Measurements from ENCODE around the gene GALNT1. TPM values are rescaled to one million over a fixed set of nuclear protein-coding genes. Genes with fewer than 3 reads are reported as not detected.

GALNT1 gene
- total and polyA plus RNA-seq, 2 donors (not counting 1 experiment from before 2014, with no cell fraction given): 7.5 to 51.3 TPM

DNA sequence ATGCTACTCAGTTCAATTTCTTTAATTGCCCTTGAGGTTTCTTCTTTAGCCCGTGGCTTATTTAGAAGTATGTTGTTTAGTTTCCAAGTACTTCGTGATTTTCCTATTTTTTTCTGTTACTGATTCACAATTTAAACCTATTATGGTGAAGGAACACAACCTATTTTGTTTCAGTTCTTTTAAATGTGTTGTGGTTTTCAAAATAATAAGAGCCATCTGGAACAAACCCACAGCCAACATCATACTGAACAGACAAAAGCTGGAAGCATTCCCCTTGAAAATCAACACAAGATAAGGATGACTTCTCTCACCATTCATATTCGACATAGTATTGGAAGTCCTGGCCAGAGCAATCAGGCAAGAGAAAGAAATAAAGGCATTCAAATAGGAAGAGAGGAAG lies 155.2 kb downstream of the GALNT1 start:
- intact Hi-C loops (cut with micrococcal nuclease): no loop called here
- Mint-ChIP-seq H3K27ac (no peak overlapping the region), H3K4me1 (no peaks in the 10 kb centered on the region), H3K27me3 (peaks cover 14% of the 10 kb centered on the region), H3K4me3 (no peak overlapping the region), H3K9me3 (ENCODE audit: insufficient read depth) (peaks cover 6% of the 10 kb centered on the region)
- Histone ChIP-seq H3K9ac (ENCODE audit: low read length) (no peak overlapping the region), H3K4me3 (ENCODE audit: control extremely low read depth in 1 of 5, extremely low read depth in 1 of 5, insufficient read depth in 1 of 5, low read depth in 2 of 5, low read length in 4 of 5) (no peak overlapping the region), H3K4me1 (ENCODE audit: control insufficient read depth in 2 of 2, insufficient read depth in 2 of 2, low read length in 2 of 2) (no peaks in the 10 kb centered on the region), H3K4me2 (replicated peaks; ENCODE audit: low read depth, low read length, poor library complexity, severe bottlenecking) (no peak overlapping the region), H3K36me3 (replicated peaks in 1 of 2; ENCODE audit: control extremely low read depth in 1 of 2, control insufficient read depth in 1 of 2, extremely low read depth in 1 of 2, insufficient read depth in 2 of 2, low read length in 1 of 2) (no peaks in the 10 kb centered on the region), H3K27me3 (replicated peaks in 1 of 4; ENCODE audit: control extremely low read depth in 1 of 4, control insufficient read depth in 3 of 4, insufficient read depth in 4 of 4, low read length in 3 of 4) (no peaks in the 10 kb centered on the region), H4K20me1 (ENCODE audit: control insufficient read depth, insufficient read depth, low read length, poor library complexity, severe bottlenecking) (no peaks in the 10 kb centered on the region), H3K79me2 (ENCODE audit: control insufficient read depth, insufficient read depth, low read length) (no peaks in the 10 kb centered on the region), H3K27ac (ENCODE audit: low read length in 2 of 2) (no peak overlapping the region), H2AFZ (ENCODE audit: insufficient read depth, low read depth, low read length, poor library complexity, severe bottlenecking) (no peak overlapping the region), H3K9me3 (ENCODE audit: control extremely low read depth in 1 of 3, control insufficient read depth in 2 of 3, insufficient read depth in 1 of 3, low read length in 2 of 3) (peaks cover 0 to 3% (median 1%) of the 10 kb centered on the region in 3 donors)
- ATAC-seq (ENCODE audit: low read depth) (no peak), DNase-seq (no peak)
- WGBS (ENCODE audit: insufficient coverage): no CpG with 5 or more reads among the region's 3 CpGs
- TF ChIP-seq EZH2 (IDR thresholded peaks at IDR 0.05; ENCODE audit: borderline replicate concordance, insufficient read depth, low read depth, low read length, poor library complexity, severe bottlenecking): no peak
- TF ChIP-seq, protein P1, sequence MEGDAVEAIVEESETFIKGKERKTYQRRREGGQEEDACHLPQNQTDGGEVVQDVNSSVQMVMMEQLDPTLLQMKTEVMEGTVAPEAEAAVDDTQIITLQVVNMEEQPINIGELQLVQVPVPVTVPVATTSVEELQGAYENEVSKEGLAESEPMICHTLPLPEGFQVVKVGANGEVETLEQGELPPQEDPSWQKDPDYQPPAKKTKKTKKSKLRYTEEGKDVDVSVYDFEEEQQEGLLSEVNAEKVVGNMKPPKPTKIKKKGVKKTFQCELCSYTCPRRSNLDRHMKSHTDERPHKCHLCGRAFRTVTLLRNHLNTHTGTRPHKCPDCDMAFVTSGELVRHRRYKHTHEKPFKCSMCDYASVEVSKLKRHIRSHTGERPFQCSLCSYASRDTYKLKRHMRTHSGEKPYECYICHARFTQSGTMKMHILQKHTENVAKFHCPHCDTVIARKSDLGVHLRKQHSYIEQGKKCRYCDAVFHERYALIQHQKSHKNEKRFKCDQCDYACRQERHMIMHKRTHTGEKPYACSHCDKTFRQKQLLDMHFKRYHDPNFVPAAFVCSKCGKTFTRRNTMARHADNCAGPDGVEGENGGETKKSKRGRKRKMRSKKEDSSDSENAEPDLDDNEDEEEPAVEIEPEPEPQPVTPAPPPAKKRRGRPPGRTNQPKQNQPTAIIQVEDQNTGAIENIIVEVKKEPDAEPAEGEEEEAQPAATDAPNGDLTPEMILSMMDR (IDR thresholded peaks at IDR 0.05): no peak
- ChIA-PET POLR2A (no interaction called here), CTCF (no interaction called here)

DNA sequence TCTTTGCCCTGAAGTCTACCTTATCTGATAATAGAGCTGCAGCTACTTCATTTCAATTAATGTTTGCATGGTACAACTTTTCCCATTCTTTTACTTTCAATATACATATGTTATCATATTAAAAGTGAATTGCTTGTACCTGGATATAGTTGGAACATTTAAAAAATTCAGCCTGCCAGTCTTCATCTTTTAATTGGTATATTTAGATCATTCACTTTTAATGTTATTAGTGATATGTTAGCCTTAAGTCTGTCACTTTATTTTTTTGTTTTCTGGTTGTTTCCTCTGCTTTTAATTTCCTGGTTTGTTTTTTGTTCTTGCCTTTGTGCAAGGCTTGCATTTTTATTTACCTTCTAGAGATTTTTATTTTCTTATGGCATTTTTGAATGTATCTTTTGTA lies 158.2 kb downstream of the GALNT1 start:
- Histone ChIP-seq H2AFZ (ENCODE audit: insufficient read depth, low read depth, low read length, poor library complexity, severe bottlenecking) (no peak overlapping the region), H3K4me2 (replicated peaks; ENCODE audit: low read depth, low read length, poor library complexity, severe bottlenecking) (no peak overlapping the region), H4K20me1 (ENCODE audit: control insufficient read depth, insufficient read depth, low read length, poor library complexity, severe bottlenecking) (no peaks in the 10 kb centered on the region), H3K9ac (ENCODE audit: low read length) (no peak overlapping the region), H3K79me2 (ENCODE audit: control insufficient read depth, insufficient read depth, low read length) (no peaks in the 10 kb centered on the region), H3K4me3 (ENCODE audit: control extremely low read depth in 1 of 5, extremely low read depth in 1 of 5, insufficient read depth in 1 of 5, low read depth in 2 of 5, low read length in 4 of 5) (no peak overlapping the region), H3K36me3 (replicated peaks in 1 of 2; ENCODE audit: control extremely low read depth in 1 of 2, control insufficient read depth in 1 of 2, extremely low read depth in 1 of 2, insufficient read depth in 2 of 2, low read length in 1 of 2) (no peaks in the 10 kb centered on the region), H3K4me1 (ENCODE audit: control insufficient read depth in 2 of 2, insufficient read depth in 2 of 2, low read length in 2 of 2) (no peaks in the 10 kb centered on the region), H3K27me3 (replicated peaks in 1 of 4; ENCODE audit: control extremely low read depth in 1 of 4, control insufficient read depth in 3 of 4, insufficient read depth in 4 of 4, low read length in 3 of 4) (no peaks in the 10 kb centered on the region), H3K27ac (ENCODE audit: low read length in 2 of 2) (no peak overlapping the region), H3K9me3 (ENCODE audit: control extremely low read depth in 1 of 3, control insufficient read depth in 2 of 3, insufficient read depth in 1 of 3, low read length in 2 of 3) (peaks cover 0 to 3% (median 1%) of the 10 kb centered on the region in 3 donors)
- Mint-ChIP-seq H3K4me3 (no peak overlapping the region), H3K4me1 (no peaks in the 10 kb centered on the region), H3K9me3 (ENCODE audit: insufficient read depth) (peaks cover 6% of the 10 kb centered on the region), H3K27me3 (peaks cover 15% of the 10 kb centered on the region), H3K27ac (no peak overlapping the region)
- POLR2A ChIA-PET: no interaction called here
- CTCF ChIA-PET: no interaction called here
- no peak for DNase-seq
- intact Hi-C loops (cut with micrococcal nuclease): no loop called here
- no peak for ATAC-seq (ENCODE audit: low read depth)
- TF ChIP-seq, protein P1 (IDR thresholded peaks at IDR 0.05): no peak
- no peak for TF ChIP-seq EZH2 (IDR thresholded peaks at IDR 0.05; ENCODE audit: borderline replicate concordance, insufficient read depth, low read depth, low read length, poor library complexity, severe bottlenecking)
